ENCODE measurements around the gene CNBP.

- no peak for TF ChIP-seq POLR2A (IDR thresholded peaks at IDR 0.05)
- no peak for TF ChIP-seq CTCF (IDR thresholded peaks at IDR 0.05 in 4 of 5, conservative IDR thresholded peaks at IDR 0.05 in 1 of 5)
Measured at GRCh38 chr3:129204473-129204872, 20.8 kb upstream of the CNBP start.
